Neutrophil (primary cell): Measurements from ENCODE around the gene TMEM141.
"Not testable (repeated sequence)": the region's sequence is repeated elsewhere in the genome, so short reads cannot be mapped to it uniquely, and the experiment has no call there.

Experiments used
- H3K27ac ChIP-seq: fragments of 200-600 bp; sonication (generic); 2 replicates; pipeline ENCODE4 v1.5.1; 2016; ENCODE audit warnings: mild to moderate bottlenecking, moderate library complexity
- H3K27me3 ChIP-seq: fragments of 200-600 bp; sonication (generic); 2 replicates; pipeline ENCODE4 v1.6.0; 2016; ENCODE audit warnings: mild to moderate bottlenecking
- H3K36me3 ChIP-seq: fragments of 200-600 bp; sonication (generic); 2 replicates; pipeline ENCODE4 v1.5.1; 2017
- H3K4me1 ChIP-seq, 2 experiments: fragments of 200-600 bp in 1 of 2; sonication (generic) in 1 of 2; 1 replicate in 1 of 2; 2 replicates in 1 of 2; pipeline versions ENCODE4 v1.5.1 to v1.6.1; 2013 to 2016; ENCODE audit warnings: low read depth in 1 of 2, low read length in 1 of 2, mild to moderate bottlenecking in 1 of 2, moderate library complexity in 1 of 2; ENCODE audit not compliant: control insufficient read depth in 1 of 2, insufficient read depth in 1 of 2
- H3K4me3 ChIP-seq, 2 experiments: fragments of 200-600 bp in 1 of 2; sonication (generic) in 1 of 2; 1 replicate in 1 of 2; 2 replicates in 1 of 2; pipeline ENCODE4 v1.5.1; 2013 to 2016; ENCODE audit warnings: low read depth in 1 of 2, low read length in 1 of 2, mild to moderate bottlenecking in 1 of 2, moderate library complexity in 1 of 2
- H3K9me3 ChIP-seq: fragments of 200-600 bp; sonication (generic); 2 replicates; pipeline ENCODE4 v1.5.1; 2016
- TF ChIP-seq, protein P1 (sequence below): fragments of 200-600 bp; sonication (generic); IDR thresholded peaks from 2 replicates; pipeline ENCODE4 v1.5.1; 2016; ENCODE audit warnings: antibody characterized with exemption

Gene TMEM141

DNA sequence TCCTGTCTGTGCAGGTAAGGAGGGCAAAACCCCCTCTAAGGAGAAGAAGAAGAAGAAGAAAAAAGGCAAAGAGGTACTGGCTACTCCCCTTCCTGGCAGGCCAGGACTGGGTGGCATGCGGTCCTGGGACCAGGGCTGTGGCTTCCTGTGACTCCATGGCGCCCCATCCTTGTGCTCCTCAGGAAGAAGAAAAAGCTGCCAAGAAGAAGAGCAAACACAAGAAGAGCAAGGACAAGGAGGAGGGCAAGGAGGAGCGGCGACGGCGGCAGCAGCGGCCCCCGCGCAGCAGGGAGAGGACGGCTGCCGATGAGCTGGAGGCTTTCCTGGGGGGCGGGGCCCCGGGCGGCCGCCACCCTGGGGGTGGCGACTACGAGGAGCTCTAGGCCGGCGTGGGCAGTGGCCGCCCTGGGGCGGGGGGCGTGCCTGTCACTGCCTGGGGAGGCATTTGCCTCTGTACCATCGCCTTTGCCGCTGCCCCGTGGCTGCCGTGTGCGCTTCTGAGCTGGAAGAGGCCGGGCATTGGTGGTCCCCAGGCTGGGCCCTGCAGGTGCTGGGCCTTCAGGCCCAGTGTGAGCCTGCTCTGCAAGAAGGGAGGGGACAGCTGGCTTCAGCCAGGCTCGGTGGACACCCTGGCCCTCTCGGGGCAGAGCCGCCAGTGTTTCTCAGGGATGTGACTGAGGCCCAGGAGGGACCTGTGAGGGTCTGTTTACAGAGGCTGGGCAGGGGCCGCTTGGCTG, 49.2 kb downstream of the TMEM141 start:
- Histone ChIP-seq H3K9me3 (no peaks in the 10 kb centered on the region), H3K4me1 (peaks cover 18 to 24% of the 10 kb centered on the region in 2 experiments), H3K27ac (no peak overlapping the region), H3K36me3 (peaks cover 62% of the 10 kb centered on the region), H3K27me3 (peaks cover 34% of the 10 kb centered on the region), H3K4me3 (no peak overlapping the region)
- TF ChIP-seq, protein P1, sequence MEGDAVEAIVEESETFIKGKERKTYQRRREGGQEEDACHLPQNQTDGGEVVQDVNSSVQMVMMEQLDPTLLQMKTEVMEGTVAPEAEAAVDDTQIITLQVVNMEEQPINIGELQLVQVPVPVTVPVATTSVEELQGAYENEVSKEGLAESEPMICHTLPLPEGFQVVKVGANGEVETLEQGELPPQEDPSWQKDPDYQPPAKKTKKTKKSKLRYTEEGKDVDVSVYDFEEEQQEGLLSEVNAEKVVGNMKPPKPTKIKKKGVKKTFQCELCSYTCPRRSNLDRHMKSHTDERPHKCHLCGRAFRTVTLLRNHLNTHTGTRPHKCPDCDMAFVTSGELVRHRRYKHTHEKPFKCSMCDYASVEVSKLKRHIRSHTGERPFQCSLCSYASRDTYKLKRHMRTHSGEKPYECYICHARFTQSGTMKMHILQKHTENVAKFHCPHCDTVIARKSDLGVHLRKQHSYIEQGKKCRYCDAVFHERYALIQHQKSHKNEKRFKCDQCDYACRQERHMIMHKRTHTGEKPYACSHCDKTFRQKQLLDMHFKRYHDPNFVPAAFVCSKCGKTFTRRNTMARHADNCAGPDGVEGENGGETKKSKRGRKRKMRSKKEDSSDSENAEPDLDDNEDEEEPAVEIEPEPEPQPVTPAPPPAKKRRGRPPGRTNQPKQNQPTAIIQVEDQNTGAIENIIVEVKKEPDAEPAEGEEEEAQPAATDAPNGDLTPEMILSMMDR = no peak

DNA sequence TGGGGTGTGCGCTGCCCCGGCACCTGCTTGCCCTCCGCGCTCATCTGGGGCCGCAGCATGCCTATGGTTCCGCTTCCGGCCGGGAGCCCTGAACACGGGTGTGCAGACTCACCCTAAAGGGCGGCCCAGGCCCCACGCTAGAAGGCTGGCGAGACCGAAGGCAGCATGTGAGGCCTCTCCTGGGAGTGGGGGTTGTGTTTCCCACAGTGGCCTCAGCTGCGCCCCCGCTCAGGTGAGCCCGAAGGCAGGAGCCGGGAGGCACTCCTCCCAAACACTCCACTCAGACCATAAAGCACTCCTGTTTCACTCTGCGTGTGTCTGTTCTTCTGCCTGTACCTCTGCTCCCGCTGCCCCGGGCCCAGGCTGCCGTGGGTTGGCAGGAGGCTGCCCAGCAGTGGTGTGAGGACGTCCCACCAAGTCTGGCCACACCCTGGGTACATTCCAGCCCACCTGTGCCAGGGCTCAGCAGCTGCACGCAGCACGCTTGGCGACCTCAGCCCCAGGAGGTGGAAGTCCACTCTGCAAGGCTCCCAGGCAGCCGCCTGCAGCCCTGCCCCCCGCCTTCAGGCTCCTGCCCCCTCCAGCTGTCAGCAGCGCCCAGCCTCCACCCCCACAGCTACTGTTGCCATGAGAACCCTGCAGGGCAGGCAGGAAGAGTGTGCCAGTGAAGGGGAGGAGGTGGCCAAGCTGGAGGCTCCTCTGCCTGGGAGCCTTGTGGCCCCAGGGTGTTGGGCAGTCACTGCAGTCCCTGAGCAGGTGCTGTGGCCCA, 49.9 kb downstream of the TMEM141 start:
- Histone ChIP-seq H3K27me3 (peaks cover 42% of the 10 kb centered on the region), H3K4me3 (no peak overlapping the region), H3K36me3 (peaks cover 55% of the 10 kb centered on the region), H3K4me1 (peaks cover 18 to 29% of the 10 kb centered on the region in 2 experiments), H3K27ac (no peak overlapping the region), H3K9me3 (no peaks in the 10 kb centered on the region)
- TF ChIP-seq, protein P1 = no peak

DNA sequence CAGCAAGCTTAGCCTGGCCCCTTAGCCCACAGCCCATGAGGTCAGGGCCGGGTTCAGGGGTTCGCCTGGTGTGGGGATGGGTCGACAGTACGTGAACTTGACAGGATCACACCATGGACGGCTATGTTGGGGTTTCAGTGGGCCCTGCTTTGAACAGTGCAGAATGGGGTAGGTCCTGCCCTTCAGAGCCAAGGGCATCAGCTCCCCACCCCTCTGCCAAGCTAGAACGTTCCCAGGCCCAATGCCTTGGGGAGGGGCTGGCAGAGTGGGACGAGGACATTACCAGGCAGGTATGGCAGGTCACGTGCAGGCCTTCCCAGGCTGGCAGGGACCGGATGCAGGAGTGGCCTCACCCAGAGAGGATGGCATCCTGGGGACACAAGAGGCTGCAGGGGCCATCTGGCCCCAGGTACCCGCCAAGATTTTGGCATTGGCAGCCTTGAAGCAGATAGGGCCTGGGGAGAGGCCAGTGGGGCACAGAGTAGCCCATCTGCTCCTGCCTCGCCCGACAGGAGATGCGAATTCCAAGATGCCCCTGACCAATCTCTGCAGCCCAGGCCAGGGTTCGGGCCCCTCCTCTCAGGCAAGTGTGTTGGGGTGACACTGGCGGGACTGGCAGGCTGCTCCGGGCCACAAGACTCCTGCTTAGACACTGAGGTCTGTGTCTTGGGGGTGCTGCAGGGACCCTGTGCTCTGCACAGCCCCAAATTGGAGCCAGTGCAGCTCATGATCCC, 50.7 kb downstream of the TMEM141 start:
- not testable (repeated sequence) for H3K27ac ChIP-seq, H3K9me3 ChIP-seq
- peaks cover 47% of the 10 kb centered on the region for H3K36me3 ChIP-seq
- H3K27me3 ChIP-seq = peaks cover 49% of the 10 kb centered on the region
- H3K4me3 ChIP-seq = peak overlapping the region; percentile 60 to 70
- H3K4me1 ChIP-seq = peaks cover 23 to 35% of the 10 kb centered on the region in 2 experiments

DNA sequence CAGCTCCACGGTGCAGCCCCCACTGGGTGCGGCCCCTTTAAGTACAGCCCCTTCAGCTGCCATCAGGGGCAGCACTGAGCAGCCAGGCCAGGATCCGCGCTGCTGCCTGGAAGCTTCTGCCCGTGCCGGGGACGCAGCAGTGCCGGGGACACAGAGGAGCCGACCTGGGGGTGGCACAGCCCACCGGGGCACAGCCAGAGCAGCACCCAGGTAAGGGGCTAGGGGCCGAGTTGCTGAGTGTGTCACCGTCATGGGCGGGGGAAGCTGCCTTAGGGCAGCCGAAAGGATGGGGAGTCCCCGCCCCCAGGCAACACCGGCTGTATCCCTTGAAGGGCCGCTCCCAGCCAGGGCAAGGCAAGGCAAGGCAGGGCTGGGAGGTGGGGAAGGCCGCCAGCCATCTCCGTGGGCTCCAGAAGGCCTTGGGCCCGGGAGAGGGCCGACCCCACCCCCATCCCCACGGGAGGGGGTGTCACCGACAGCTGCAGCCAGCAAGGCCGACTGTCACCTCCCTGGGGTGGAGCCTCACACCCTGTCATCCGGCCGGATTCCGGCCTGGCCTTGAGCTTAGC, 51.3 kb downstream of the TMEM141 start, which contains the start of gene AJM1:
AJM1 (plus strand) TSS at position 99 of the 569 bp plus-strand sequence. CDS start 1,937 bp downstream, outside the sequence.
- peaks cover 27 to 41% of the 10 kb centered on the region in 2 experiments for H3K4me1 ChIP-seq
- not testable (repeated sequence) for H3K27ac ChIP-seq, H3K9me3 ChIP-seq
- TF ChIP-seq, protein P1 = peak; percentile 83
- peak within 1 kb of the TSS; percentile 60 to 70 for H3K4me3 ChIP-seq
- H3K27me3 ChIP-seq = peaks cover 56% of the 10 kb centered on the region
- H3K36me3 ChIP-seq = peaks cover 41% of the 10 kb centered on the region
